WERI-Rb-1 (cell line): Measurements from ENCODE around the gene TNRC18.
"Not testable (repeated sequence)": the region's sequence is repeated elsewhere in the genome, so short reads cannot be mapped to it uniquely, and the experiment has no call there.

Source experiments
- DNase-seq: peaks from one replicate; pipeline ENCODE4 v3.0.0-alpha.2; 2020
- H3K27ac ChIP-seq: fragments of 250-450 bp; sonication (Bioruptor Pico); 2 replicates; pipeline ENCODE4 v1.5.1; 2020; ENCODE audit warnings: mild to moderate bottlenecking, moderate library complexity
- H3K27me3 ChIP-seq: fragments of 250-450 bp; sonication (Bioruptor Pico); 2 replicates; pipeline ENCODE4 v1.5.1; 2021; ENCODE audit warnings: mild to moderate bottlenecking, low read depth, moderate library complexity; ENCODE audit not compliant: insufficient read depth, severe bottlenecking
- H3K36me3 ChIP-seq: fragments of 250-450 bp; sonication (Bioruptor Pico); 2 replicates; pipeline ENCODE4 v1.5.1; 2020; ENCODE audit warnings: mild to moderate bottlenecking, moderate library complexity
- H3K4me3 ChIP-seq: 2 replicates; pipeline ENCODE4 v1.5.1; 2011; ENCODE audit warnings: low read depth, mild to moderate bottlenecking, control low read depth, low read length
- H3K9me3 ChIP-seq: fragments of 250-450 bp; sonication (Bioruptor Pico); 2 replicates; pipeline ENCODE4 v1.5.1; 2021; ENCODE audit warnings: mild to moderate bottlenecking, moderate library complexity; ENCODE audit not compliant: severe bottlenecking
- CTCF ChIP-seq: IDR thresholded peaks from 2 replicates; pipeline ENCODE4 v1.5.1; 2011; ENCODE audit warnings: low read depth, mild to moderate bottlenecking, control low read depth, inconsistent platforms, low read length

TNRC18 gene

GRCh38 chr7:5296015-5296610 is 127.5 kb downstream of the TNRC18 start:
- no peaks in the 10 kb centered on the region for H3K9me3 ChIP-seq
- H3K27ac ChIP-seq, result no peak overlapping the region
- no peak overlapping the region for H3K4me3 ChIP-seq
- TF ChIP-seq CTCF, result no peak
- no peaks in the 10 kb centered on the region for H3K27me3 ChIP-seq
- no peak for DNase-seq
- H3K36me3 ChIP-seq, result peaks cover 10% of the 10 kb centered on the region; the same call in 1 of the 2 replicates

- no peak for TF ChIP-seq CTCF
- H3K36me3 ChIP-seq, result peaks cover 10% of the 10 kb centered on the region; the same call in 1 of the 2 replicates
Measured at GRCh38 chr7:5295039-5296014, 128.3 kb downstream of the TNRC18 start.

GRCh38 chr7:5294169-5294987 is 129.3 kb downstream of the TNRC18 start:
- H3K27ac ChIP-seq, result no peak overlapping the region
- H3K4me3 ChIP-seq, result no peak overlapping the region
- H3K36me3 ChIP-seq, result peaks cover 10% of the 10 kb centered on the region; the same call in 1 of the 2 replicates
- no peak for TF ChIP-seq CTCF
- no peak for DNase-seq
- no peaks in the 10 kb centered on the region for H3K9me3 ChIP-seq
- H3K27me3 ChIP-seq, result no peaks in the 10 kb centered on the region

More at GRCh38 chr7:5295039-5296014, 128.3 kb downstream of the TNRC18 start:
- DNase-seq, result no peak
- no peaks in the 10 kb centered on the region for H3K27me3 ChIP-seq
- no peak overlapping the region for H3K4me3 ChIP-seq
- H3K27ac ChIP-seq, result no peak overlapping the region
- no peaks in the 10 kb centered on the region for H3K9me3 ChIP-seq

- not testable (repeated sequence) for H3K4me3 ChIP-seq, H3K27ac ChIP-seq, H3K36me3 ChIP-seq, H3K27me3 ChIP-seq, DNase-seq, H3K9me3 ChIP-seq
Measured at GRCh38 chr7:5291711-5292335, 131.8 kb downstream of the TNRC18 start.

GRCh38 chr7:5291301-5291700 is 132.3 kb downstream of the TNRC18 start:
- H3K27ac ChIP-seq, result no peak overlapping the region
- H3K36me3 ChIP-seq, result peaks cover 10% of the 10 kb centered on the region; the same call in 1 of the 2 replicates
- no peak for DNase-seq
- H3K4me3 ChIP-seq, result no peak overlapping the region
- H3K9me3 ChIP-seq, result no peaks in the 10 kb centered on the region
- no peak for TF ChIP-seq CTCF
- H3K27me3 ChIP-seq, result no peaks in the 10 kb centered on the region
